Vagina (tissue), 2 donors: Measurements from ENCODE around the gene TXNRD1.

ENCODE experiments used
- POLR2A ChIP-seq, 2 donors: fragments of 450-650 bp; IDR thresholded peaks; one replicate each; pipeline ENCODE4 v1.6.1; 2017; ENCODE audit warnings: antibody characterized with exemption in 2 of 2, mild to moderate bottlenecking in 2 of 2, moderate library complexity in 2 of 2
- POLR2AphosphoS5 ChIP-seq, 2 donors: sonication (generic); formaldehyde crosslinking; IDR thresholded peaks; one replicate each; pipeline ENCODE4 v1.9.0; 2017; ENCODE audit warnings: antibody characterized with exemption in 2 of 2, mild to moderate bottlenecking in 2 of 2, low read depth in 1 of 2; ENCODE audit not compliant: insufficient read depth in 1 of 2
- TF ChIP-seq, protein P1 (sequence below), 3 experiments: fragments of 450-650 bp in 2 of 3; fragments of 200-600 bp in 1 of 3; sonication (generic) in 1 of 3; IDR thresholded peaks; one replicate each; pipeline ENCODE4 v1.5.1; 2017 to 2019; ENCODE audit warnings: antibody characterized with exemption in 3 of 3, mild to moderate bottlenecking in 2 of 3, moderate library complexity in 2 of 3

DNA sequence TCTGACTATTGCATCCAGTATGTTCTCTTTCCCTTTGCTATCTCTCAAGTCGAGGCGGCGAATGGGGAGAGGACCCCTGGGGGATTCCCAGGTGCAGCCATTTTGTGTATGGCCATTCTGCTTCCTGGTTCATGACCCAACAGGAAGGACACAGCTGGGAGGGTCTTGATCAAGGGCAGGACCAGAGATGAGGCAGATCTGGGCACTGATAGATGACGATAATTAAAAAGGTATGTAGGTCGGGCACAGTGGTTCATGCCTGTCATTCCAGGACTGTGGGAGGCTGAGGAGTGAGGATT lies 161.9 kb downstream of the TXNRD1 start:
- TF ChIP-seq, protein P1, sequence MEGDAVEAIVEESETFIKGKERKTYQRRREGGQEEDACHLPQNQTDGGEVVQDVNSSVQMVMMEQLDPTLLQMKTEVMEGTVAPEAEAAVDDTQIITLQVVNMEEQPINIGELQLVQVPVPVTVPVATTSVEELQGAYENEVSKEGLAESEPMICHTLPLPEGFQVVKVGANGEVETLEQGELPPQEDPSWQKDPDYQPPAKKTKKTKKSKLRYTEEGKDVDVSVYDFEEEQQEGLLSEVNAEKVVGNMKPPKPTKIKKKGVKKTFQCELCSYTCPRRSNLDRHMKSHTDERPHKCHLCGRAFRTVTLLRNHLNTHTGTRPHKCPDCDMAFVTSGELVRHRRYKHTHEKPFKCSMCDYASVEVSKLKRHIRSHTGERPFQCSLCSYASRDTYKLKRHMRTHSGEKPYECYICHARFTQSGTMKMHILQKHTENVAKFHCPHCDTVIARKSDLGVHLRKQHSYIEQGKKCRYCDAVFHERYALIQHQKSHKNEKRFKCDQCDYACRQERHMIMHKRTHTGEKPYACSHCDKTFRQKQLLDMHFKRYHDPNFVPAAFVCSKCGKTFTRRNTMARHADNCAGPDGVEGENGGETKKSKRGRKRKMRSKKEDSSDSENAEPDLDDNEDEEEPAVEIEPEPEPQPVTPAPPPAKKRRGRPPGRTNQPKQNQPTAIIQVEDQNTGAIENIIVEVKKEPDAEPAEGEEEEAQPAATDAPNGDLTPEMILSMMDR (IDR thresholded peaks at IDR 0.05): no peak
- no peak for TF ChIP-seq POLR2A (IDR thresholded peaks at IDR 0.05)
- no peak for TF ChIP-seq POLR2AphosphoS5 (IDR thresholded peaks at IDR 0.05; ENCODE audit: insufficient read depth in 1 of 2, low read depth in 1 of 2)
